Body of pancreas (tissue), 4 donors: Measurements from ENCODE around the gene ZNF232. TPM values are rescaled to one million over a fixed set of nuclear protein-coding genes. Genes with fewer than 3 reads are reported as not detected.
A peak's percentile ranks its signal among the peaks of the same experiment; 100 is the strongest.

ENCODE experiments used
- ATAC-seq: fragments of 150-250 bp; one replicate; pipeline ENCODE4 v1.9.1; 2016
- DNase-seq, 4 donors: peaks; one replicate each; pipeline ENCODE4 v3.0.0-alpha.2; 2019
- H3K27ac ChIP-seq, 4 donors: fragments of 200-600 bp; sonication (generic); 1 replicate in 3 of 4; 2 replicates in 1 of 4; pipeline versions ENCODE4 v1.5.1 to v1.6.1; 2016 to 2019; ENCODE audit warnings: mild to moderate bottlenecking in 1 of 4, mixed read lengths in 1 of 4, moderate library complexity in 1 of 4
- H3K27me3 ChIP-seq, 2 donors: fragments of 200-600 bp; sonication (generic); one replicate each; pipeline ENCODE4 v1.6.0; 2016; ENCODE audit warnings: mild to moderate bottlenecking in 1 of 2
- H3K36me3 ChIP-seq, 2 donors: fragments of 200-600 bp; sonication (generic); replicated peaks in 1 of 2; 2 replicates each; pipeline ENCODE4 v1.5.1; 2016; ENCODE audit warnings: low read depth in 2 of 2; ENCODE audit not compliant: insufficient read depth in 1 of 2
- H3K4me1 ChIP-seq: fragments of 200-600 bp; sonication (generic); one replicate; pipeline ENCODE4 v1.6.0; 2016
- H3K4me3 ChIP-seq, 2 donors: fragments of 200-600 bp; sonication (generic); 1 replicate in 1 of 2; 2 replicates in 1 of 2; pipeline ENCODE4 v1.5.1; 2016 to 2019
- H3K9me3 ChIP-seq, 3 donors: fragments of 200-600 bp; sonication (generic); 1 replicate in 2 of 3; 2 replicates in 1 of 3; pipeline ENCODE4 v1.5.1; 2016
- CTCF ChIP-seq, 7 experiments: fragments of 450-650 bp in 4 of 7; fragments of 200-600 bp in 3 of 7; sonication (generic) in 3 of 7; IDR thresholded peaks; one replicate each; pipeline ENCODE4 v1.5.1; 2016 to 2019; ENCODE audit warnings: antibody characterized with exemption in 7 of 7
- POLR2A ChIP-seq, 3 donors: fragments of 450-650 bp; IDR thresholded peaks; one replicate each; pipeline ENCODE4 v1.6.1; 2016; ENCODE audit warnings: antibody characterized with exemption in 3 of 3, mild to moderate bottlenecking in 2 of 3
- WGBS, 2 donors: methylation state at CpG; one replicate each; pipeline ENCODE4 v1.1.5; 2017; 5-methylcytosine and 5-hydroxymethylcytosine counted together
- intact Hi-C: fragments of 100-400 bp; cut with DNase I; formaldehyde crosslinking; loops from one replicate; pipeline ENCODE4 v1.15.1; 2023
- total RNA-seq, 2 donors: library from RNA; depleted of rRNA; stranded (reverse); fragments of >200 nt; gene quantifications; one replicate each; pipeline ENCODE4 v1.1.0, GENCODE V29; 2016

The ZNF232 gene
- total RNA-seq, 2 donors from 2014 or later: 3.9 to 4.0 TPM

- ATAC-seq: peak; percentile 10
- intact Hi-C loops: no loop called here
- Histone ChIP-seq H3K36me3 (no peaks in the 10 kb centered on the region), H3K4me1 (peaks cover 8% of the 10 kb centered on the region), H3K27ac (peak within 1 kb of the TSS in 1 of 4 donors; percentile 33), H3K27me3 (peaks cover 0 to 8% of the 10 kb centered on the region in 2 donors), H3K4me3 (no peak within 1 kb of the TSS), H3K9me3 (no peaks in the 10 kb centered on the region)
- DNase-seq: peak in 2 of 4 donors; percentile 9 to 49
- 22 to 65% methylated on average over 9 to 75 of the region's 87 CpGs for WGBS, 2 donors
- peak in 1 of 3 donors; percentile 51 for TF ChIP-seq POLR2A (IDR thresholded peaks at IDR 0.05)
- no peak for TF ChIP-seq CTCF (IDR thresholded peaks at IDR 0.05)
Measured at GRCh38 chr17:5115673-5116651, 4.3 kb upstream of the ZNF232 start, which contains the start of gene USP6. Gene USP6 (plus strand): TSS chr17:5116032. CDS start chr17:5130368, 14,336 bp downstream.

GRCh38 chr17:5110816-5111215 lies 862 bp downstream of the ZNF232 start:
- Histone ChIP-seq H3K36me3 (no peaks in the 10 kb centered on the region), H3K4me3 (peak overlapping the region; percentile 67 to 90), H3K27me3 (peaks cover 0 to 3% of the 10 kb centered on the region in 2 donors), H3K4me1 (peaks cover 18% of the 10 kb centered on the region), H3K9me3 (no peaks in the 10 kb centered on the region), H3K27ac (peak overlapping the region in 1 of 4 donors; percentile 33)
- TF ChIP-seq POLR2A (IDR thresholded peaks at IDR 0.05) (no peak), CTCF (IDR thresholded peaks at IDR 0.05) (no peak)
- intact Hi-C loops: no loop called here
- WGBS, 2 donors: 14 to 15% methylated on average over 8 of the region's 8 CpGs
- ATAC-seq: no peak
- no peak for DNase-seq

GRCh38 chr17:5100832-5101231 lies 10.8 kb downstream of the ZNF232 start:
- intact Hi-C loops: no loop called here
- DNase-seq (no peak), ATAC-seq (no peak)
- H3K27me3 ChIP-seq: no peaks in the 10 kb centered on the region
- no peaks in the 10 kb centered on the region for H3K36me3 ChIP-seq
- H3K4me1 ChIP-seq: peaks cover 6% of the 10 kb centered on the region
- 65 to 71% methylated on average over 6 of the region's 6 CpGs for WGBS, 2 donors
- H3K27ac ChIP-seq: no peak overlapping the region
- no peak overlapping the region for H3K4me3 ChIP-seq
- TF ChIP-seq CTCF (IDR thresholded peaks at IDR 0.05): no peak
- no peak for TF ChIP-seq POLR2A (IDR thresholded peaks at IDR 0.05)
- peaks cover 0 to 3% (median 0%) of the 10 kb centered on the region in 3 donors for H3K9me3 ChIP-seq

GRCh38 chr17:5099271-5099670 lies 12.4 kb downstream of the ZNF232 start:
- 82 to 85% methylated on average over 5 of the region's 5 CpGs for WGBS, 2 donors
- no peak overlapping the region for H3K27ac ChIP-seq
- H3K4me3 ChIP-seq: no peak overlapping the region
- ATAC-seq: no peak
- no peak for DNase-seq
- no peak for TF ChIP-seq POLR2A (IDR thresholded peaks at IDR 0.05)
- H3K4me1 ChIP-seq: peaks cover 6% of the 10 kb centered on the region
- H3K9me3 ChIP-seq: peaks cover 0 to 15% (median 0%) of the 10 kb centered on the region in 3 donors
- no peaks in the 10 kb centered on the region for H3K36me3 ChIP-seq
- intact Hi-C loops: no loop called here
- no peaks in the 10 kb centered on the region for H3K27me3 ChIP-seq

GRCh38 chr17:5097101-5097834 lies 14.4 kb downstream of the ZNF232 start:
- Histone ChIP-seq H3K36me3 (peaks cover 0 to under 1% of the 10 kb centered on the region in 2 donors), H3K9me3 (peaks cover 0 to 35% (median 0%) of the 10 kb centered on the region in 3 donors), H3K27me3 (no peaks in the 10 kb centered on the region), H3K4me1 (peaks cover 6% of the 10 kb centered on the region), H3K4me3 (peak overlapping the region in 1 of 2 donors; percentile 21), H3K27ac (peak overlapping the region; percentile 15 to 81 (median 36))
- 3% methylated on average over 60 of the region's 63 CpGs; no CpG with 5 or more reads in 1 of the 2 donors for WGBS, 2 donors
- ATAC-seq (peak; percentile 84), DNase-seq (peak; percentile 58 to 70 (median 66))
- intact Hi-C loops: no loop called here
- TF ChIP-seq CTCF (IDR thresholded peaks at IDR 0.05): no peak
- peak in 2 of 3 donors; percentile 43 to 46 for TF ChIP-seq POLR2A (IDR thresholded peaks at IDR 0.05)
